ENCODE results near the gene ADAMTS17.
A peak's percentile ranks its signal among the peaks of the same experiment; 100 is the strongest.

Gene ADAMTS17, protein sequence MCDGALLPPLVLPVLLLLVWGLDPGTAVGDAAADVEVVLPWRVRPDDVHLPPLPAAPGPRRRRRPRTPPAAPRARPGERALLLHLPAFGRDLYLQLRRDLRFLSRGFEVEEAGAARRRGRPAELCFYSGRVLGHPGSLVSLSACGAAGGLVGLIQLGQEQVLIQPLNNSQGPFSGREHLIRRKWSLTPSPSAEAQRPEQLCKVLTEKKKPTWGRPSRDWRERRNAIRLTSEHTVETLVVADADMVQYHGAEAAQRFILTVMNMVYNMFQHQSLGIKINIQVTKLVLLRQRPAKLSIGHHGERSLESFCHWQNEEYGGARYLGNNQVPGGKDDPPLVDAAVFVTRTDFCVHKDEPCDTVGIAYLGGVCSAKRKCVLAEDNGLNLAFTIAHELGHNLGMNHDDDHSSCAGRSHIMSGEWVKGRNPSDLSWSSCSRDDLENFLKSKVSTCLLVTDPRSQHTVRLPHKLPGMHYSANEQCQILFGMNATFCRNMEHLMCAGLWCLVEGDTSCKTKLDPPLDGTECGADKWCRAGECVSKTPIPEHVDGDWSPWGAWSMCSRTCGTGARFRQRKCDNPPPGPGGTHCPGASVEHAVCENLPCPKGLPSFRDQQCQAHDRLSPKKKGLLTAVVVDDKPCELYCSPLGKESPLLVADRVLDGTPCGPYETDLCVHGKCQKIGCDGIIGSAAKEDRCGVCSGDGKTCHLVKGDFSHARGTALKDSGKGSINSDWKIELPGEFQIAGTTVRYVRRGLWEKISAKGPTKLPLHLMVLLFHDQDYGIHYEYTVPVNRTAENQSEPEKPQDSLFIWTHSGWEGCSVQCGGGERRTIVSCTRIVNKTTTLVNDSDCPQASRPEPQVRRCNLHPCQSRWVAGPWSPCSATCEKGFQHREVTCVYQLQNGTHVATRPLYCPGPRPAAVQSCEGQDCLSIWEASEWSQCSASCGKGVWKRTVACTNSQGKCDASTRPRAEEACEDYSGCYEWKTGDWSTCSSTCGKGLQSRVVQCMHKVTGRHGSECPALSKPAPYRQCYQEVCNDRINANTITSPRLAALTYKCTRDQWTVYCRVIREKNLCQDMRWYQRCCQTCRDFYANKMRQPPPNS

DNA sequence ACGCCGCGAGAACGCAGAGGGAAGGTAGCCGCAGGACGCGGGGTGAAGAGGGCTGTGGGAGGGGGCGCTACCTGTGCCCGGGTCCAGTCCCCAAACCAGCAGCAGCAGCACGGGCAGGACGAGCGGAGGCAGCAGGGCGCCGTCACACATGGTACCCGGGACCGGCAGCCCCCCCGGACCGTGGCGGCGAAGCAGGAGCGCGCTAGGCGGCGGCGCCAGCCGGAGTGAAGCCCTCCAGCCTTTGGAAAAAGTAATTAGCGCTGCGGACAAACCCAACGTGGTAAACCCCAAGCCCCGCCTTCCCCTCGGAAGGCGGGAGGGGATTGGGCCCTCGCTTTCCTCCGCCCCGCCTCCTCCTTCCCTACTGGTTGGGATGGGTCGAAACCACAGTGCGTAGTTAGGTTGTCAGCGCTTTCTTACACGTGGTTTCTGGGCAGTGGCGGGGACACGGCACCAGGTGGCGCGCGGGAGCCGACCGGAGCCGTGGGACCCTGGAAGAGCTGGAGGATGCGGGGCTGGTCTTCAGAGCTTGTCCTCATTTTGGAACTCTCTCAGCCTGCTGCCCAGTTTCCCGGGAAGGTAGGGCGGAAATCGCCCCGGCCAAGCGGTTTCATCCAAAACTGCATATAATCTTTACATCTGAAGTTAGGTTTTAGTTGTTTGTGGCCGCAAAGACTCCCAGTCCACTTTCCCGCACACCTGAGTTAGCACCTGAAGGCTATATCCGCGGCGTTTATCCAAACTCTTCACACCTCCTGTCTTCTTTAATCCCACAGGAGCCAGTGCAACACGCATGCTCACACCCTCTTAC lies at the start of gene ADAMTS17:
ADAMTS17 (minus strand) TSS at position 226 of the 811 bp plus-strand sequence; CDS start at position 150, 76 bp downstream.
- peak; percentile 90 to 98 (median 95) for DNase-seq
- intact Hi-C loops (cut with DNase I), result loop anchor here (5.0 to 10.0 kb wide), 3 partner anchors 263 to 777 kb away; partner anchors contain the start of genes ASB7, LINS1 and MEF2A

DNA sequence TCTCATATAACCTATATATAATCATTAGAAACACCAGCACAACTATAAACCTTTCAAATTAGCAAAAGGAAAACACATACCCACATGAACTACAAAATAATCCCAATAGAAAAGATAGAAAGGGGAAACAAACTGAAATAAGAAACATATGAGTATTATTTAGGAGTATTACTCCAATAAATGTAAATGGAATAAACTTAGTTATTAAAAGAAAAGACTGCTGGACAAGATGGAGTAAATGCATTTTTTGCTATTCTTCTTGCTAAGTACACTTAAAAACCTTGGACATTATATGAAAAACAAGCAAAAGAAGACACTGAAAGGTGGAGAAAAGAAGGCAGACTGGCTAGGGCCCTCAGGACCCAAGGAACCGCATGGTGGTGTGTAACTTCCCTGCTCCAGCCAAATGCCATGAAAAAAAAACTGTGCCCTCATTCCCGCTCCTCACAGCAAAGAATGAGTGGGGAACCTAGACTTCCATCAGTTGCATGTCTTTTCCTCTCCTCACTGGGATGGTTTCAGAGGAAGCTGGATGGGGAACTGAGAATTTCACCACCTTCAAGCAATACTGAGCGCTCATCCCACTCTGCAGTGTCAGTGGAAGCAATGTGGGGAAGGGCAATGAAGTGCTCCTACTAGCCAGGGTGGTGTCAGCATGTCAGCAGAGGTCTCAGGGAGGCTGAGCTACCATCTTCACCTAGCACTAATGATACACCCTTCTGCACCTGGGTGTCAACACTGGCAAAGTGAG lies 43.7 kb upstream of the ADAMTS17 start:
- intact Hi-C loops (cut with DNase I), result no loop called here
- DNase-seq, result no peak

DNA sequence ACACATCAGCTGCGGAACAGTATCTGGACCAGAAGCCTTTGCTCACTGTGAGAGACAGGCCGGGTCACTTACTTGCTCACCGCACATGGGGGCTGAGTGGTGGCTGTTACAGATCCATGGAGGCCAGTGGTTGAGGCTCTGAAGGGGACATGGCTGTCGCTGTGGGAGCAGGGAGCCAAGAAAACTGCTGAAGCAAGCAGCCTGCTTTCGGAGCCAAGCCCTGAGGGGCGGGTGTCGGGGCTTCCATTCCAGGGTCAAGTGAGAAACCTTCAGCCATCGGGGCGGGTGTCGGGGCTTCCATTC lies 42.3 kb upstream of the ADAMTS17 start:
- intact Hi-C loops (cut with DNase I), result no loop called here
- DNase-seq, result no peak

DNA sequence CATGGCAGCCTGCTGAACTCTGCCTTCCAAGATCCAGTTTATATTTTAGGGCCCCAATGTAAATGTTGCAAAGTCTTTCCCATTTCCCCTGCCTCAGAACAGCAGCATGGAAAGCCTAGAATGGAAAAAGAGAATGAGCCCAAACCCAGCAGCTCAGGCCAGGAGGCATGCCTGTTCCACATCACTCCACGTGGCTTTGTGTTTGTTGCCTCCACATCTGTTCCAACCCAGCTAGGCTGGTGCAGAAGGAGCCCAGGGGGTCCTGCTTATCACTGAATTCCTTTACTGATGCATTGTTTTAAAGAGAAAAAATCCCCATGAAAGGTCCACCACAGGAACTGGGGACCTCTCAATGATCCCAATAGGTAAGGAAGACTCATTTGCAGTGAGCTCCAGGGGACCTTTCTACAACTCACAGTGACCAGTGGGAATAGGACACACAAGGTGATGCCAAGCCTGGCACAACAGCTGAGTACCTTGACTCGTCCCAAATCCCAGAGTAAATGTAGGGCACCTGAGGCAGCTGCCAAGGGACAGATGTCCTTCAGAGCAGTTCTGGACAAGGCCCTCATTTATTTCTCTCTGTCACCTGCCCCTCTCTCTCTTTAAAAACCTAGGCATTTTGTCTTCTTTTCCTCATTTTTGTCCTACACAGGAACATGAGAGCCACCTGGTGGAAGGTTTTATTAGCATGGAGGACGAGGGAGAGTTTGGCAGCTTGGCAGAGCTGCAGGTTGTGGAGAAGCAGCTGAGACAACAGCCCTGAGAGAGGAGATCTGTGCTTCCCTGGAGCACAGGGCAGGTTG lies 41.7 kb upstream of the ADAMTS17 start:
- peak in 12 of 42 donors; percentile 4 to 55 (median 16) for DNase-seq
- intact Hi-C loops (cut with DNase I), result loop anchor here (2.0 kb wide), 1 partner anchor 23 kb away; no protein-coding TSS in a partner anchor

DNA sequence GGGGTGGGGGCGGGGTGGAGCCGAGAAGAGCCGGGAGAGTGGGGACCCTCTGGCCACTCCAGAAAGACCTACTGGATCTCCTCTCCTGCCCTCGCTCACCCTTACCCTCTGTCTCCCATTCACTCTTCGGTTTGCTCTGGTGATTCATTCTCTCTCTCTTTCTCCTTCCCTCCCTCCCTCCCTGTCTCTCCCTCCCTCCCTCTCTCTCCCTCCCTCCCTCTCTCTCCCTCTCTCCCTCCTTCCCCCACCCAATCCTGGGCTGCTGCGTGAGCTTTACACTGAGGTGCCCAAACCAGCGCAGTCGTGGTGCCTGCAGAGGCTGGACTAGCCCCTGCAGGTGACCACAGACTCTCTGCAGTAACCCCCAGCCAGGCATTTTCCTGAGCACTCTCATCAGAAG lies 32.2 kb upstream of the ADAMTS17 start:
- no peak for DNase-seq
- intact Hi-C loops (cut with DNase I), result no loop called here

DNA sequence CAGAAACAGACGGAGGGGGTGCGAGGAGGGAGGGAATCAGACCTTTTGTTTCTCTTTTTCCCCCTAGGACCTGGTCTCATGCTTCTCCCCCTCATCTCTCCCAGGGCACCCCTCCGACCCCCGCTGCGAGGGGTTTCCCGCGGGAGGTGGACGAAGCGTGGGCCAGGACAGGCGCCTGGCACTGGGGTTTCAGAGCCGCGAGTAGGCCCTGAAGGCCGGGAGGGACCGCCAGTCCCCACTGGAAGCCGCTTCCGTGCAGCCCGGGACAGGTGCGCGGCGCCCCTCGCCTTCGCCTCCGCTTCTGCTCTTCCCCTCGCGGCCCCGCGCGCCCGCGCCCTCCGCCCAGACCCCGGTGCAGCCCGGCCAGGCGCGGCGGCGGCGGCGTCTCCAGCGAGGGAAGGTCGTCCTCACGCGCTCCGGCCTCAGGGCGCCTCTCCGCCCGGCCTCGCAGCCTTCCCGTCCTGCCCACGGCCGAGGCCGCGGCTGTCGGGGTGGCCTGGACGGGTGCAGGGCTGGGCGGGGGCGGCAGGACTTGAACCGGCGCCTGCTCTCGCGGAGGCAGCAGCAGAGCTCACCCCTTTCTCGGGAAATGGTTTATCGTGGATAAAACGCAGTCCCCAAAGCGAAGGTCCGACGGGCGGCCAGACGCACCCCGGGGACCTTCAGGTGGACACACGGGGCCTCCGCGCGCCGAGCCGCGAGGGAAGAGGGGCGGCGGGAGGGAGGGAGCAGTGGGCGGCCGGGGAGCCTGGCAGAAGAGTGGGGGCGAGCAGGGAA lies 31.5 kb upstream of the ADAMTS17 start:
- DNase-seq, result no peak
- intact Hi-C loops (cut with DNase I), result no loop called here

DNA sequence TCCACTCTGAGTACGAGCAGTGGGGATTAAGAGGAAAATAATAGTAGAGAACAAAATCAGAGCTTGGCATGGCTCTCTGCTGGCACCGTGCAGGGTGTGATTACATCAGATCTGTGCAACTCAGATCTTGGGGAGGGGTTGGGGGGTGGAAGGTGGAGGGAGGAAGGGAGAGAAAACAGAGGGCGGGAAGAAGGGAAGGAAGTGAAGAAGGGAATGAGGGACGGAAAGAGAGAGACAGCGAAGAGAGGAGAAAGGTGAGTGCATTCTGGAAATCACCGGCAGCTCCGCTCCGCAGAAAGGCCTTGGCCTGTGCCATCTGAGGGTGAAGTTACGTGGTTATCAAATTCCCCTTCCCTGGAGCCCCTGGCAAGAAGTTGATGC lies 31.0 kb upstream of the ADAMTS17 start:
- intact Hi-C loops (cut with DNase I), result no loop called here
- no peak for DNase-seq

DNA sequence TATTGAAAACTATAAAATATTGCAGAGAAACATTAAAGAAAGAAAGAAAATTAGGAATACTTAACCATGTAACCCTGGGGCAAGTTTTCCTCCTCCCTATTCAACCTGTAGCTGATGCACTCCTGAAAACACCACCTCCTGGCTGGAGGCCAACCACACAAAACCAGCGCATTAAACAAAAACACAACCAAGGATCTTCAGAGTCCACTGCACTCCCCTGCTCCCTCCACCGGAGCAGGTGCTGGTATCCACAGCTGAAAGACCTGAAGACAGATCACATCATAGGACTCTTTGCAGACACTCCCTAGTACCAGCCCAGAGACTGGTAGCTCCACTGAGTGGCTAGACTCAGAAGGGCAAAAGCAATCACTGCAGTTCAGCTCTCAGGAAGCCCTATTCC lies 13.6 kb upstream of the ADAMTS17 start:
- intact Hi-C loops (cut with DNase I), result no loop called here
- DNase-seq, result no peak

DNA sequence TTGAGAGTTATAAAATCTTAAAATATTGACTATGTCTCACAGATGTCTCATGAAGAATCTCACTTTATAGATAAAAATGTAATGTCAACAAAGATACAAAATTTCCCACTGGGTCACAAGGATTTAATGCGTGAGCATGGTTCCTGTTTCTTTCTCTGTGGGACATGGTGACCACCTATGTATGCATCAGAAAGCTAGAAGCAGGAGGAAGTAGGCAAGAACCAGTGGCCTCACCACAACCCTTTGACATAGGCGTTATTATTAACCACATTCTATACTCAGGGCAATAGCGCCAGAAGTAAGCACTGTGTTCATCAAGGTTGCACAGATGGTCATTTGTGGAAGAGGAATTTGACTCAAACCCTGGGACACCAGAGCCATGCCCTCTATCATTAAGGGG lies 11.7 kb upstream of the ADAMTS17 start:
- no peak for DNase-seq
- intact Hi-C loops (cut with DNase I), result no loop called here

DNA sequence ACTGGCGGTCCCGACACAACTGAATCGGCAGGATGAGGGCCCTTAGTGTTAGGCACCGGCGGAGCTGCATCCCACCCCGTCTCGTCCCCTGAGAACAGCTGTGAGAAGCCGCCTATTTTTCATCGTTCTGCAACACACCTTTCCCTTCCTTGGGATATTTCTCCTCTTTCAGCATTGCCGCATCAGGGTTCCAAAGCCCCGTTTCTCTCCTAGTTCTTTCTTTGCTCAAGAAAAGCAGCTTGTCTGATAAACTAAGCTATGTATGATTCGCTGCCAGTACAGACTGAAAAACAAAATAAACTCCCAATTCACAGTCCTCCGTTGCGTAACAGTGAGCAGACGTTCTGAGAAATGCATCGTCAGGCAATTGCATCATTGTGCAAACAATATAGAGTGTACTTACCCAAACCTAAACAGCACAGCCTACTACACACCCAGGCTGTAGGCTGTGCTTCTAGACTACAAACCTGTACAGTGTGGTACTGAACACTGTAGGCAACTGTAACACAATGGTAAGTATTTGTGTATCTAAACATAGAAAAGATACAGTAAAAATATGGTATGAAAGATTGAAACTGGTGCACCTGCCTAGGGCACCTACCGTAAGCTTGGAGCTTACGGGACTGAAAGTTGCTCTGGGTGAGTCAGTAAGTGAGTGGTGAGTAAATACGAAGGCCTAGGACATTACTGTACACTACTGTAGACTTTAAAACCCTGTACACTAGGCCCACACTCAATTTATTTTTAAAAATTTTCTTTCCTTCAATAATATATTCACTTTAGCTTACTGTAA lies 8.9 kb upstream of the ADAMTS17 start:
- no peak for DNase-seq
- intact Hi-C loops (cut with DNase I), result no loop called here

DNA sequence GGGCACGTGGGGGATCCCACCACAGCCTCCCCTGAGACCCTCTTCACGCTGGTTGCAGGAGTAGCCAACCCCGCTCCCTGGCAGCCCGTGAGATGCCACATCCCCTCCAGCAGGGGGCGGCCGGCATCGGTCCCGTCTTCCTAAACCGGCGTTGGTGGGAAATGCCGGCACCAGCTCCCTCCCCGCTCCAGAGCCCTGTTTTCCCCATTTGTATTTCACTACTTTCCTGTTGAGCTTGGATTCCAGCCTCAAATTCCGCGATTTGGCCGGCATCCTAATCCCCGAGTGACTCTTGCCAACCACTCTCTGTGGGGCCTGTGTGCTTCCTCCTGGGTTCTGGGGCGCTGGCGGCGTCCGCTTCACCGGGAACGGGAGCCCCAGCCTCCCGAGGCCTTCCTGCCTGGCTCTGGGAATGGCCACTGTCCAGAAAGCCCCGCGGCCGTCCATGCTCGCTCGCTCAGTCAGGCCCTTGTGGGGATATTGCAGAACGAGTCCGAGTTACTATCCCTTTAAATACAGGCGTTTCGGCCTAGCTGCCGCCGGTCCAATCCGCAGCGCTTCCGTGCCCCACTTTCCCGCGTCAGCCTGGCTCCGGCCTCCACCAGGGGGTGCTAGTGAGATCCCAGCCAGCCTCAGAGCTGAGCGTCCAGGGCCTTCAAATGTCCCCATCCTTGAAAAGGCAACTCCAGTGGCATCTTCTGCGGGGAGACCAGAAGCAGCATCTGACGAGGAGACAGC lies 8.1 kb upstream of the ADAMTS17 start:
- intact Hi-C loops (cut with DNase I), result loop anchor here (5.0 to 10.0 kb wide), 3 partner anchors 222 to 785 kb away; partner anchors contain the start of genes ASB7, LINS1 and MEF2A

DNA sequence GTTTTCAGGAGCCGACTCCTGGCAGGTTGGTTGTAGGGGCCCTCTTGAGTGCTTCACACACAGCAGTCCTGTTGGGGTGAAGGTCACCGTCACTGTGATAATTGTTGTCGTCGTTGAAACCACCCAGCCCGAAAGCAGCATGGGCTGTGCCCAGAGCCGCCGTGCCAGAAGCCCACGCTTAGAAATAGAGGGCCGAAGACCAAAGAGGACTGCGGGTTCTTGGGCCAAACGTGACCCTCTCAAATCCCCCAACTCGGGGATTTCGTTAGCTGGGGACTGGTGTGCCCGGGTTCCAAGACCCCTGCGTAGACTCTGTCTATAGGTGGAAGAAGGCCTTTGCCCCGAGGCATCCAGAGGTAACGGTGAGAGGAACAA lies 7.5 kb upstream of the ADAMTS17 start:
- no peak for DNase-seq
- intact Hi-C loops (cut with DNase I), result loop anchor here (5.0 to 10.0 kb wide), 3 partner anchors 223 to 785 kb away; partner anchors contain the start of genes ASB7, LINS1 and MEF2A

More for the DNA sequence above, 8.1 kb upstream of the ADAMTS17 start:
- DNase-seq, result peak; percentile 86 to 97 (median 93)

DNA sequence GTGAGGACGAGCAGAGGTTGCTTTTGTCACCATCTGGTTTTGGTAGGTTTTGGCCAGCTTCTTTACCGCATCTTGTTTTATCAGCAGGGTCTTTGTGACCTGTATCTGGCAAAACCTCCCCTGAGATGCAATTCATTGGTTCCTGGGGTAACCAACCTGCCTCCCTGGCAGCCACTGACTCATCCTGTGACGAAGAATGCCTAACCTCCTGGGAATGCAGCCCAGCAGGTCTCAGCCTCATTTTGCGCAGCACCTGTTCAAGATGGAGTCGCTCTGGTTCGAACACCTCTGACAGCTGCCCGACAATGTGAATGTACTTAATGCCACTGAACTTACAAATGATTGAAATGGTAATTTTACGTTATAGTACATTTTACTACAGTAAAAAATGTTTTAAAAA lies 6.8 kb upstream of the ADAMTS17 start:
- DNase-seq, result no peak
- intact Hi-C loops (cut with DNase I), result loop anchor here (5.0 to 10.0 kb wide), 3 partner anchors 224 to 784 kb away; partner anchors contain the start of genes ASB7, LINS1 and MEF2A

DNA sequence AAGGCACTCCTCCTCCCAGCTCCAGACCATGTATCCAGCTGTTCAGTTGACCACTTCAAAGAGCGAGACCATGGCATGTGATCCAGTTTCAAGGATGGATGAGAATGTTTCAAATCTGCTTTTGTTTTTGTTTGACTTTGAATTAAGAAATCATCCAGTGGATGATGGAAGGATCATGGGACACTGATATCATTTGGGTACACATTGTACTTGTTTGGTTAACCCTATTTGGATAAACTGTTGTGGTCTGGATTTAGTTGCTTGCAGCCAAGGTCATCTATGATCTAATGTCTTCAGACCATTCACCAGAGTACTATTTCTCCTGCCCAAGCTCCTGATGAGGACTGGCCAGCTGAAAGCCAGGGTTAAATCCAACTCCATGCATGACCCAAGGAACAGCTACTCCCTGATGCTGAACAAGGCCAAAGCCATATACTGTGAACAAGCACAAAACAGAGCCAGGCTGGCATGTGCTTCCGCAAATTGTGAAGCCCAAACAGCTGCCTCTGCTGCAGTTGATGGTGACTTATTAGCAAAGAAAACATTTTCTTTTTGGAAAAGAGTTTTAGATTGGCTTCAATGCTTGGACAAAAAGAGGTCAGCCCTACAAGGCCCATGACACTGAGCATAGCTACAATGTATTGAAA lies 5.2 kb upstream of the ADAMTS17 start:
- intact Hi-C loops (cut with DNase I), result loop anchor here (5.0 to 10.0 kb wide), 3 partner anchors 225 to 782 kb away; partner anchors contain the start of genes ASB7, LINS1 and MEF2A

More for the DNA sequence above, 5.2 kb upstream of the ADAMTS17 start:
- DNase-seq, result no peak
